ENCODE results near the gene TMEM106C.

DNA sequence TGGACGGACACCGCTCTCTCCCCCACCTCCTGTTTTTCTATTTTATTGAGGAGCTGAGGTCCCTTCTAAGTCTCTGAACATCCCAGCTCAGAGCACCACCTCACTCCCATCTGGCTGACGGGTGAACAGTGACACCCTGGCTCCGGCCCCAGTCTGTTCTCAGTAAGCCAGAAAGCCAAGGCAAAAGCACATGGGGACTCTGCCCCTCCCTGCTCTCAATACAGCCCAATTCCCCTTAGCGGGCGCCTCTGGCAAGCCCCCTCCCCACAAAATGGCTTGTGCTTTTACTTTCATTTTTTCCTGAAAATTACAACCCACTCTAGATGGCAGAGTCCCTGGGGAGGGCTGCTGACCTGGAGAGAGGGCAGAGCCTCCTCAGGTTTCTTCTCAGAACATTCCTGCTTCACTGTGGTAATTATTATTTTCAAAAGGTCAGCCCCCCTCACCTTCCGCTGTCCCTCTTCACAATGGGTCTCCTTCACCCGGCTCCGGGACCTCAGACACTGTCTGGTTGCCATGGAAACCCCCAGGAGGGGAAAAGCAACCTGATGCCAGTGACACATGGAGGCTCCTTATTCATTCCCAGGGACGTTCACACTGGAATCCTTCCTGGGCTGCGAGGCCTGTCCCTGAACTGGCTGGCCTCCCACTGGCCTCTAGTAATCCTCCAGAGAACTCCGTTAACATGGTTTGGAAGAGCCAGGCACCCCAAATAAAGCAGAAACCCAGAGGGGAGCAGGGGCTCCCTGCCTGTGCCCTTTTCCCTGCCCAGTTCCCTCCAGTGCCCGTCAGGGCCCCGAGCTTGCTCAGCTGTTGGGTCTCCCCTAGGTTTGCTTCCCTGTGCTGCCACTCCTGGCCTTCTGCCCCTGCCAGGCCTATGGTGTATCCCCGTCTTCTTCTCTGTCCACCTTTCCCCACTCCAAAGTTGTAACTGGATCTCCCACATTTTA lies 25.0 kb downstream of the TMEM106C start:
- TF ChIP-seq, protein P1, sequence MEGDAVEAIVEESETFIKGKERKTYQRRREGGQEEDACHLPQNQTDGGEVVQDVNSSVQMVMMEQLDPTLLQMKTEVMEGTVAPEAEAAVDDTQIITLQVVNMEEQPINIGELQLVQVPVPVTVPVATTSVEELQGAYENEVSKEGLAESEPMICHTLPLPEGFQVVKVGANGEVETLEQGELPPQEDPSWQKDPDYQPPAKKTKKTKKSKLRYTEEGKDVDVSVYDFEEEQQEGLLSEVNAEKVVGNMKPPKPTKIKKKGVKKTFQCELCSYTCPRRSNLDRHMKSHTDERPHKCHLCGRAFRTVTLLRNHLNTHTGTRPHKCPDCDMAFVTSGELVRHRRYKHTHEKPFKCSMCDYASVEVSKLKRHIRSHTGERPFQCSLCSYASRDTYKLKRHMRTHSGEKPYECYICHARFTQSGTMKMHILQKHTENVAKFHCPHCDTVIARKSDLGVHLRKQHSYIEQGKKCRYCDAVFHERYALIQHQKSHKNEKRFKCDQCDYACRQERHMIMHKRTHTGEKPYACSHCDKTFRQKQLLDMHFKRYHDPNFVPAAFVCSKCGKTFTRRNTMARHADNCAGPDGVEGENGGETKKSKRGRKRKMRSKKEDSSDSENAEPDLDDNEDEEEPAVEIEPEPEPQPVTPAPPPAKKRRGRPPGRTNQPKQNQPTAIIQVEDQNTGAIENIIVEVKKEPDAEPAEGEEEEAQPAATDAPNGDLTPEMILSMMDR (conservative IDR thresholded peaks at IDR 0.05; ENCODE audit: low read length) = no peak
- no peak for TF ChIP-seq EZH2phosphoT487 (IDR thresholded peaks at IDR 0.05; ENCODE audit: borderline replicate concordance)
